GM13977 (cell line): Measurements from ENCODE around the gene FCGR3A.
"Not testable (repeated sequence)": the region's sequence is repeated elsewhere in the genome, so short reads cannot be mapped to it uniquely, and the experiment has no call there.

Experiments used
- DNase-seq: peaks from one replicate; pipeline ENCODE4 v3.0.0; 2012; ENCODE audit warnings: low spot score
- in situ Hi-C: fragments of 300-500 bp; cut with MboI; formaldehyde crosslinking; loops from one replicate; pipeline ENCODE4 v1.12.0; 2022; ENCODE audit warnings: low sequenced_read_pairs, low pct_unique_long_range_greater_than_20kb, mixed read lengths, inconsistent platforms; ENCODE audit not compliant: unreplicated experiment
- TF ChIP-seq, protein P1 (sequence below): IDR thresholded peaks from 2 replicates; pipeline ENCODE4 v1.5.1; 2012; ENCODE audit warnings: mild to moderate bottlenecking, control low read depth; ENCODE audit not compliant: insufficient read depth; ENCODE audit errors: extremely low read depth, missing control alignments

FCGR3A gene

DNA sequence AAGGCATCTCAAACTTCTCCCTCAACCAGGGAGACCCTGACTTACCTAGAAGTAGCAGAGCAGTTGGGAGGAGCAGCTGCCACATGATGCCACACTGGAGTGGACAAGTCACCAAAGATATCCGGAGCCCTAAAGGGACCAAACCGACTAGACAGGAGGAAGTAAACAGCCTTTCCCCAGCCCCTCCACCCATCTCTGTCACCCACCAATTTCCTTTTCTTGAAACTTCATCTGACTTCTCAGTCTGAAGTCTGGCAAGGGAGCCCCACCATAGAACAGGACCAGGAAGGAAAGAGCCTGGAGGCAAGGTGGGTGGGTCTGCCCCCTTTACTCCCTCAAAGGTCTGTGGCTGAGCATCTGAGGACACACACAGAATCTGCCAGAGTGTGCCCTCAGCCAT, at the start of gene FCGR3A:
Gene FCGR3A, minus strand, starts transcription at position 167 of the 400 bp plus-strand sequence. Its CDS starts 82 bp downstream, at position 85.
- no peak for DNase-seq
- TF ChIP-seq, protein P1, sequence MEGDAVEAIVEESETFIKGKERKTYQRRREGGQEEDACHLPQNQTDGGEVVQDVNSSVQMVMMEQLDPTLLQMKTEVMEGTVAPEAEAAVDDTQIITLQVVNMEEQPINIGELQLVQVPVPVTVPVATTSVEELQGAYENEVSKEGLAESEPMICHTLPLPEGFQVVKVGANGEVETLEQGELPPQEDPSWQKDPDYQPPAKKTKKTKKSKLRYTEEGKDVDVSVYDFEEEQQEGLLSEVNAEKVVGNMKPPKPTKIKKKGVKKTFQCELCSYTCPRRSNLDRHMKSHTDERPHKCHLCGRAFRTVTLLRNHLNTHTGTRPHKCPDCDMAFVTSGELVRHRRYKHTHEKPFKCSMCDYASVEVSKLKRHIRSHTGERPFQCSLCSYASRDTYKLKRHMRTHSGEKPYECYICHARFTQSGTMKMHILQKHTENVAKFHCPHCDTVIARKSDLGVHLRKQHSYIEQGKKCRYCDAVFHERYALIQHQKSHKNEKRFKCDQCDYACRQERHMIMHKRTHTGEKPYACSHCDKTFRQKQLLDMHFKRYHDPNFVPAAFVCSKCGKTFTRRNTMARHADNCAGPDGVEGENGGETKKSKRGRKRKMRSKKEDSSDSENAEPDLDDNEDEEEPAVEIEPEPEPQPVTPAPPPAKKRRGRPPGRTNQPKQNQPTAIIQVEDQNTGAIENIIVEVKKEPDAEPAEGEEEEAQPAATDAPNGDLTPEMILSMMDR, result no peak
- in situ Hi-C loops, result no loop called here

DNA sequence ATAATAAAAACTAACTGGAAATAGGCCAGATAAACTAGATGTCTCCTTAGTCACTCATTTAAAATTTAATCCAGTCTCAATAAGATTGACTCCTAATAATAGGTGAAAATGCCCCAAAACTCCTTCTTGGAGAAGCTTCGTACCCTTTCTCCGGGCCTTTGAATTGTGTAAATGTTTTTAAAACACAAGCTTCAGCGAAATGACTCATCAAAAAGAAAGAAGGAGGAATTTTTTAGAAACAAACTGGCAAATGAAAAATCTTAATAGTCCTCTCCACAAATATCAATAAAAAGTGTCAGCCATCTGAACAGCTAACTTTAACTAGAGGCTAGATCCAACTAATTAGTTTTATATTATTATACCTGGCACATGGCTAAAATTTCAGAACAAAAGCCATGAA, 47.5 kb upstream of the FCGR3A start:
- DNase-seq, in situ Hi-C loops: not testable (repeated sequence)

DNA sequence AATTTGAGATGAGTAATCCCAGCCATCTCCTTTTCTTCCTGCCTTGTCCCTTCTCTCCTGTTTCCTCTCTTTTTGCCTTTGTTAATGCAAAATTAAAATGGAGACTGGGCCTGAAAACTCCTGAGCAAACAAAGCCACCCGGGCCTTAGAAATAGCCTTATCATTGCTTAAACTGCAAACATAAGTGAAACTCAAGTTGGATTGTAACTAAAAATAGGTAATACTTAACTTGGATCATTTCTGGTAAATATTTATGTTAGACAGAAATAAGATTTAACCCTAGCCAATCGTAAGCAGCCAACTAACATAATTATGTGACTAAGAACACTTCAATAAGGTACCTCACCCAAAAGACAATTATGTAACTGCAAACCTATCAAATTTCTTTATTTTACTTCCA, 46.0 kb upstream of the FCGR3A start:
- in situ Hi-C loops, DNase-seq: not testable (repeated sequence)

DNA sequence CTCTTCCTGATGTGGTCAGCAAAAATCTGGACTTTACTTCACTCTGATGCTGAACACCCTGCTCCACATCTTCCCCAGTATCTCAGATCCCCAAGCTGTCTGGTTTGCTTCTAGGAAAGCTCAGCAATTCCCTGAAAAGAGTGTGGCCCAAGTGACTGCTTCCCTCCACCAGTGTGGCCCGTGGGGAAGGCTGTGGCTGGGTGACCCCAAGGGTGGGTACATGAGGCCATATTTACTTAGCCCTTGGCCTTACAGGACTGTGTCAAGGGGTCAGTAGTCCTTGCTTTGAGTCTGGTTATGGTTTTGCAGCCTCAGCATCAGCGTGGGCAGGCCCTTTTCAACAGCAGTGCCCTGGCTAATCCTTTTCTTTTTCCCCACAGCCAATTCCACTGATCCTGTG, 45.6 kb upstream of the FCGR3A start:
- in situ Hi-C loops, DNase-seq: not testable (repeated sequence)

DNA sequence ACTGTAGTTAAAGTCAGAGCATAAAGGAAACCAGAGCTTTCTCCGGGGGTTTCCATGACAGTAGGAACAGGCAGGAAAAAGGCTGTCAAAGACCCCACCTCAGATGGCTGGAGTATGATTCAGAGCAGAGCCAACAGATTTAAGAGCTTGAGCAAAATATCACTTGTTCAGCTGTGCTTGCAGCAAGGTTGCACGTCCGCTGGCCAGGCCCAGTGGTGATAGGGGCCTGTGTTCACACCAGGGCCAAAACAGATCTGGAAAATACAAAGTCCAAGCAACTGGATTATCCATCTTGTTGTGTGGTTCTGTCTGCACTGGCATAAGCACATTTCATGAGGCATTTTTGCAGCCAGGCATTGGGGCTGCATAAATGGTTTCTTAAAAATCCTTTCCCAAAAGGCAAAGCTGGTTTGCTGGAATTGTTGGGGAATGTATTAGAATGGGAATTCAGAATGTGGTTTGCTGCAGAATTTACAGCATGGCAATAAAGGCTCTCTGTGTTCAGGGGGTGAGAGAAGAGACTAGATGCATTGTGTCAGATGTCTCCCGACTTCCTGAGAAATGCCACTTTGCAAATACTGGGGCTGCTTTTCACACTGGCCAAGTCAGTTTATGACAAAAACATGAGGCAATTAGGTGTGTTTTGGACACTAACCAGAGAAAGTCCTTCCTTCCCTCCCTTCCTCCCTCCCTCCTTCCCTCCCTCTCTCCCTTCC, 44.8 kb upstream of the FCGR3A start:
- in situ Hi-C loops, DNase-seq: not testable (repeated sequence)

DNA sequence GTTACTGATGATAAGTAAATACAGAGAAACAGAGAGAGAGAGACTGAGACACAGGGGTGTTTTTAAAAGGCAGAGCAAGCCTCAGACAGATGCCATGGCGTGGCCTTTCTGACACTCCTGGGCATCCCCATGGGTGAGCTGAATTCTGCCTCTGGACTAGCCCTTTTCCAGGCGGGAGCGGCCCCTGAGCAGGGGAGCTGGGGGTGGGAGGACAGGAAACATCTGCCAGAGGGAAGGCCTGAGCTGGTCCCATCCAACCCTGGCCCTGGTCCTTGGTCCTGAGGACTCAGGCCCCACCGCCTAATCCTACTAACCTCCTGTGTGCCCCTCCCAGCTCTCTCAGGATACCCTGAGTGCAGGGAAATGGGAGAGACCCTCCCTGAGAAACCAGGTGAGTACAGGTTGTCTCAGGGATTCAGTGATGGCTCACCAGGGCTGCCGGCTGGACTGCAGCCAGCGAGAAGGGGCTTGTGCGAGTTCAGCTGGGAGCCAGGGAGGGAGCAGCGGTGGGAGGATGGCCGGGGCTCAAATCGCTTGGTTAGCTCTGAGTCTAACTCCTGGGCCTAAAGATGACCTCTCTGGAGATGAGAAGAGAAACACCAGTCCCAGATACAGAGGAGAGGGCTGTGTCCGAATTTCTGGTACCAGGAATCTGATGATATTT, 43.6 kb upstream of the FCGR3A start:
- DNase-seq, in situ Hi-C loops: not testable (repeated sequence)

DNA sequence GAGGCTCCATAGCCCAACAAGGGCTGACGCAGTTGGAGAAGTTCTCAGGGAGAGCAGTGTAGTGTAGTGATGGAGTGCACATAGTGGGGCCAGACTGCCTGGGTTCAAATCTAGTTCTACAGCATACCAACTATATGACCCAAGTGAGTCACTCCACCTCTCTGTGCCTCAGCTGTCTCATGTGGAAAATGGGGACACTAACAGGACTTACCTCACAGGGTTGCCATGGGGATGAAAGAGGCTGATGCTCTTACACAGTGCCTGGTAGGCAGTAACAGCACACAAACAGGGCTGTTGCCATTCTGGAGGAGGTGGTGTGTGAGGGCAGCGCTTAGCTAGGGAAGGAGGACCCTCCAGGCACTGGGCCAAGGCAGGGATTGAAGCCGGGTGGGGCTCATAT, 43.0 kb upstream of the FCGR3A start:
- DNase-seq, in situ Hi-C loops: not testable (repeated sequence)

DNA sequence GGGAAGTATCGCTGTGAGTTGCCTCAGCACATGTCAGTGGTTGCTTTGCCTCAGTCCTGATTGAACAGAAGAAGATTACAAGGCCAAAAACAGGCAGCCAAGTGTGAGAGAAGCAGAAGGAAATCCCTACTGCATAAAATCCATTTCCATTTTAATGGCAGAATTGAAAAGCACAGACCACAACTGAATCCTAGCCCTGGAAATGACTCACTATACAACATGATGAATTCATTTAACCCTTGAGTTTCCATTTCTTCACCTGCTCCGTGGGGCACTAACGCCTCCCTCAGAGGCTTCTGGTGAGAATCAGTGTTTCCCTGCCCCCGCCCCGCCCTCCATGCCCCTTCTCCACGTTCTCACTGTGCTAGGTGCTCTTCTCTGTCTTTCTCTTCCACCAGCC, 40.3 kb upstream of the FCGR3A start:
- DNase-seq, in situ Hi-C loops: not testable (repeated sequence)

DNA sequence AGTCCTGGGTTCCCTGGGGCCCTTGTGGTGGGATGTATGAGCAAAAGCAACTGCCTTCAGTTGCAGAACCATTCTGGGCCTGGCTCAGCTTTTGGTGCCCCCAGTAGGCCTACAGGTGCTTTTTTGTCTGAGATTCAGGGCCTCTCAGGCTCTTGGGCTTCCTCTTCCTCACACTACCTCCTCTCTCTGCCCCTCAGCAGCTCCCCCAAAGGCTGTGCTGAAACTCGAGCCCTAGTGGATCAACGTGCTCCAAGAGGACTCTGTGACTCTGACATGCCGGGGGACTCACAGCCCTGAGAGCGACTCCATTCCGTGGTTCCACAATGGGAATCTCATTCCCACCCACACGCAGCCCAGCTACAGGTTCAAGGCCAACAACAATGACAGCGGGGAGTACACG, 39.7 kb upstream of the FCGR3A start:
- DNase-seq, in situ Hi-C loops: not testable (repeated sequence)

DNA sequence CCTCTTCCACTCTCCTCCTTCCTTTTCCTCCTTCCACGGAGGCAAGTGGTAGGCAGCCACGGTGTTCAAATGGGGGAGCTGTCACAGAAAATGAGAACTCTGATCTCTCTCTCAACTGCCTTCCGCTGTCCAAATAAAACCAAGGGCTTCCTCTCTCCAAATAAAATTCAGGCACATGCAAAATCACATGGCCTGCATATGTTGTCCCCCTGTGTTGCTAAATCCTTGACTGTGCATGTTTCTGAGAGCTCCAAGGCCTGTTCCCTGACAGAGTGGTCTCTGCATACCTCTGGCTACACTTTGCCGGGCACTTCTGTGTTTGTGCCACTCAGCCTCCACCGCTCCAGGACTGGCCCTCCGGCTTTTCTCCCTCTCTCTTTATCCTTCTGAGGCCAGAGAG, 39.0 kb upstream of the FCGR3A start:
- DNase-seq, in situ Hi-C loops: not testable (repeated sequence)

DNA sequence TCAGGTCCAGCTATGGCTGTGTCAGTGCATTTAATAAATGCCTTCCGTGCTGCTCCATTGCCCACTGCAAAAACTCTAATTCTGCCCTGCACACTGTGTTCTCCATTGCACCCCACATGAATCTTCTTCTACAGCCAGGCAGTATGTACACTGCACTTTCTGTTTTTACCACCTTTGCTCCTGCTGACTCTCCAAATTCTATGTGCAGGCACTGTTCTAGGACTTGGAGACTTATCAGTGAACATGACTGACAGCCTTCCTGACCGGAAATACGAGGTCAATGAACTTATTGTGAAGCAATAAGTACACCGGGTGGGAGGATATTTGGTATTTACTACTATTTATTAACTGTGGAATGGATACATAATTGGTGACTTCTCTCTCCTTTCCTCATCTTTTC, 33.3 kb upstream of the FCGR3A start:
- in situ Hi-C loops, DNase-seq: not testable (repeated sequence)

DNA sequence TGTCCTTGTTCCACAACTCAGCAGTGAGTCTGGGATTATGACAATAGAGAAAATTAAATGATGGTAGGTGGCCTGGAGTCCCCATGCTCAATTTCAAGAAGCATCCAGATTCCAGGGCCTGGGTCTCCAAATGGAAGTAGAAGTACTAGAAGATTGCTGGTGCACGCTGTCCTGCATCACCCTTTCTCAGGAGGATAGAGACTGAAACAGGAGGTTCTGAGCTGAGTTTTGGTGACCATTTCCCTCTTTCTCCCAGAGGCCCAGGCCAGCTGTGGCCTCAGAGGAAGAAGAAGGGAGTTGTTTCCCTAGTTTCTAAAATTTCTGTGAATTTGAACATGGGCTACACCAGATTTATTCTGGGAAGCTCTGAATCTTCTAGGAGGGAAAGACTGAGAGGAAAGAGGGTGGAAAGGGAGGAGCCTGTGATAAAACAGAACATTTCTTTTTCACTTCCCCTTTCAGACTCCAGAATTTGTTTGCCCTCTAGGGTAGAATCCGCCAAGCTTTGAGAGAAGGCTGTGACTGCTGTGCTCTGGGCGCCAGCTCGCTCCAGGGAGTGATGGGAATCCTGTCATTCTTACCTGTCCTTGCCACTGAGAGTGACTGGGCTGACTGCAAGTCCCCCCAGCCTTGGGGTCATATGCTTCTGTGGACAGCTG, 31.4 kb upstream of the FCGR3A start:
- DNase-seq, in situ Hi-C loops: not testable (repeated sequence)

DNA sequence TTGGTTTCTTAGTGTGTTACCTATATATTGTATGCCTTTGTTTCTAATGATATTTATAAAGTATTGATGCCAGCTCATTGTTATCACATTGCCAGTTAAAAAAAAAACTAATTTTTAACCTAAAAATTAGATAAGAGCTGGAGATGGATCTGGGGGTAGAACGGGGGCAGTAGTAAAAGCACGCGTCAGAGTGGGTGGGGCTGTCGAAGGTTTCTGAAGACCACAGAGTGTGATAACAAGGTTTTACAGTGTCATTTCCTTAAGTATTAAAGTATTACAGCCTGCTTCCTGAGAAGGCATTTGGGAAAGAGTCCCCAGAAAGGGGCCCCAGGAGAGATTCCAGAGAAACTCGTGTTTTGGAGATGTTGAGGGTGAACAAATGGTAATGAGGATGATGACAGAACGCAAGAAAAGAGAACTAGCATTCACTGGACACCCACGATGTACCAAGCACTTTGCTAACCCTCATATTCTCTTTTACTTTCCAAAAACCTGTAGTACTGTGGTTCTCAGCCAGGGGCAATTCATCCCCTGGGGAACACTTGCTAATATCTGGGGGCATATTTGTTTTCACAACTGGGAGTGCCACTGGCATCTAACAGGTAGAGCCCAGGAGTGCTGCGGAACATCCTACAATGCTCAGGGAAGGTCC, 30.4 kb upstream of the FCGR3A start:
- in situ Hi-C loops, DNase-seq: not testable (repeated sequence)

DNA sequence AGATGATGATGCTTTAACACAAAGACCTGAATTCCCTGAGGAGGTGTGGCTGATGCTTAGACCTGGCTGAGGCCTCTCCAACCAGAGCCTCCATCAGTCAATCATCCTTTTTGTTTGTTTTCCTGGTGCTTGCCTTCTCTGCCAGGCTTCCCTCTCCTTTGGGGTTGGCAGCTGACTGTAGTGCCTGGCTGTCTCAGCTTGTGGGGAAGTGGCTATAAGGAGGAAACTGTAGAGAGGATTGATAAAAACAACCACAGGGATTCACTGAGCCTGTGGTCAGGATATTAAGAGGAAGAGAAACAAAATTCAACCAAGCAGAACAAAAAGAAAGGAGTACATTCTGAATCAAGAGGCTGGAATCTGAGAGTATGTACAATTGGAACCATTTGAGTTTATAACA, 27.1 kb upstream of the FCGR3A start:
- in situ Hi-C loops, DNase-seq: not testable (repeated sequence)

DNA sequence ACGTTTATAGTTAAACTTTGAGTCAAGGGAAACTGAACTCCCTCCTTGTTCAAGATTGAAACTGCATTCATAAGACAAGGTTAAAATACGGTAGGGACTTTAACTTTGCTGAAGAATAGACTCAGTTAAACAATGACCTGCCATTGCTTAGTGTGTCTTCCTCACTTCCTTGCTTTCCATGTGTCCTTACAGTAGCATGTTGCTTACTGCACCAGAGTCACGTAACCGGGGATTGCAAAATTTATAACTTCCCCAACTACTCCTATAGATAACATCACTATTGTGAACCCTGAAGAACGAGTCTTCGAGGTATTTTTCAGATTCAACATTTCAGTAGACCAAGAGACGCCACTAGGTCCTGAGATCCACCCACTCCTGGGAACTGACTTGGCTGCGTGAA, 22.1 kb upstream of the FCGR3A start:
- in situ Hi-C loops, DNase-seq: not testable (repeated sequence)

DNA sequence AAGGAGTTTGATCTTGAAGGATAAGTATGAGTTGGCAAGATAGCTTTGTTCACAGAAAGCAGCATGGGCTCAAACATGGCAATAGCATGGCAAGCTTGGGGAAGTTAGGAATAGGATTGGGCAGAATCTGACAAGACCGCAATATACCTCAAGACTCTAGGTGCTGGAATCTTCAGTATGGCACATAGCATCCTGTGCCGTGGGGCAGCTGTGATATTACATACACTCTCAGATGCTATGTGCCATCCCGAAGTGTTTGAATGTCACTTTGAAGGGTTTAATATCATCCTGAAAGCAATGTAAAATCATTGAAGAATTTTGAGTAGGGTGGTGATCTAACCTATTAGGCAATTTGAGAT, 17.0 kb upstream of the FCGR3A start:
- DNase-seq, in situ Hi-C loops: not testable (repeated sequence)

DNA sequence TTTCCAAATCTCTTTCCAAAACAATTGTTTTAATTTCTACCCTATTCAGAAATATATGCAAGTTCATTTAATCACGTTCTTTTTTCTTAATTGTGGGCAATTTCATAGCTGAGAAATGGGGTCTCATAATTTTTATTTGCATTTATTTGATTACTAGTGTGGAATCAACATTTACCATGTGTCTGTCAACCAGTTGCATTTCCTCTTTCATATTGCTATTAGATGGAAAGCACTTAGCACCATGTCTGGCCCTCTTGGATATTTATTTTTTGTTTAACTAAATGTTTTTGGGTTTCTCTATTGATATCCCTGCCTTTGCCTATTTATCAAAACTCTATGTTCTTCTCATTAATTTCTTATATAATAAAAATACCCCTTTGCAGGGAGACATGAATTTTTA, 13.9 kb upstream of the FCGR3A start:
- in situ Hi-C loops, DNase-seq: not testable (repeated sequence)
